ENCODE measurements around the gene SPATS2L.

DNA sequence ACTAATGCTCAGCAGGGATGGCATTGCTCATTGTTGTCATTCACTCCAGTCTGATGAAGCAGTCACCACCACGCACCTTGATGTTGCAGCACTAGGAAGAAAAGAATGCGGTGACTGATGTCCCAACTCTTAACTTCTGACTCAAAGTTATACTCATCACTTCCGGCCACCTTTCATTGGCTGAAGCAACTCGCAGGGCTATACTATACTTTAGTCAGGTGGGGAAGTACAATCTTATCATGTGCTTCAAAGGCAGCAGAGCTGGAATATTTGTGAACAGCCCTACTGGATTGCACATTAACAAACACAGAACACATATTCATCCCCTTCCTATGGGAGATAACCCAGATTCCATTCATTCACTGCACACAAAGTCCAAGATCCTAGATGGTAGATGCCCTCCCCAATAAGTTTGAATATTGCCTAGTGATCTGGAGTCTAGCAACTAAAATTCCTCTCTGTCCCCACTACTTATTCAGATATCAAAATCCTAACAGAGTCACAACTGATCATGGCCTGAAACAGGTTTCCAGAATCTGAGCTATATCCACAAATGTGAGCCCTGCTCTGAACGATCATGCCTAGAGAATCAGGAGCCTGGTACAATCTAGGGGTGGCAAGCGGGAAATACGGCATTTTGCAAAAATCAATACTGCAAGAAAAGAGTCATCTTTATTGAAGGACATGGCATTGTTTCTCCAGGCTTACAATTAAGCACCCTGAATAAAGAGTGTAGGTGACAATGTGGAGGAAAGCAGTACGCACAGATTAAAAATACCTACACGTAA is 3.4 kb upstream of the SPATS2L start:
- TF ChIP-seq, protein P1, sequence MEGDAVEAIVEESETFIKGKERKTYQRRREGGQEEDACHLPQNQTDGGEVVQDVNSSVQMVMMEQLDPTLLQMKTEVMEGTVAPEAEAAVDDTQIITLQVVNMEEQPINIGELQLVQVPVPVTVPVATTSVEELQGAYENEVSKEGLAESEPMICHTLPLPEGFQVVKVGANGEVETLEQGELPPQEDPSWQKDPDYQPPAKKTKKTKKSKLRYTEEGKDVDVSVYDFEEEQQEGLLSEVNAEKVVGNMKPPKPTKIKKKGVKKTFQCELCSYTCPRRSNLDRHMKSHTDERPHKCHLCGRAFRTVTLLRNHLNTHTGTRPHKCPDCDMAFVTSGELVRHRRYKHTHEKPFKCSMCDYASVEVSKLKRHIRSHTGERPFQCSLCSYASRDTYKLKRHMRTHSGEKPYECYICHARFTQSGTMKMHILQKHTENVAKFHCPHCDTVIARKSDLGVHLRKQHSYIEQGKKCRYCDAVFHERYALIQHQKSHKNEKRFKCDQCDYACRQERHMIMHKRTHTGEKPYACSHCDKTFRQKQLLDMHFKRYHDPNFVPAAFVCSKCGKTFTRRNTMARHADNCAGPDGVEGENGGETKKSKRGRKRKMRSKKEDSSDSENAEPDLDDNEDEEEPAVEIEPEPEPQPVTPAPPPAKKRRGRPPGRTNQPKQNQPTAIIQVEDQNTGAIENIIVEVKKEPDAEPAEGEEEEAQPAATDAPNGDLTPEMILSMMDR (IDR thresholded peaks at IDR 0.05) = no peak
- TF ChIP-seq POLR2AphosphoS5 (IDR thresholded peaks at IDR 0.05) = no peak
- no peak for TF ChIP-seq POLR2A (IDR thresholded peaks at IDR 0.05)
